GM18517 (cell line): ENCODE measurements around the gene WASF2.

Source experiments
- ATAC-seq: cut with Tn5 transposase; IDR thresholded peaks from one replicate; pipeline ENCODE4 v1.9.1; 2021; ENCODE audit warnings: mild to moderate bottlenecking, moderate library complexity; ENCODE audit not compliant: unreplicated experiment

WASF2 gene

GRCh38 chr1:27361044-27361402, 128.9 kb downstream of the WASF2 start:
- ATAC-seq, result no peak

- ATAC-seq, result no peak
Measured at GRCh38 chr1:27360159-27361043, 129.6 kb downstream of the WASF2 start.

GRCh38 chr1:27359822-27360158, 130.2 kb downstream of the WASF2 start:
- ATAC-seq, result no peak

GRCh38 chr1:27358928-27359313, 131.0 kb downstream of the WASF2 start:
- no peak for ATAC-seq

- no peak for ATAC-seq
Measured at GRCh38 chr1:27358038-27358927, 131.7 kb downstream of the WASF2 start.

- no peak for ATAC-seq
Measured at GRCh38 chr1:27357281-27358037, 132.5 kb downstream of the WASF2 start.

- no peak for ATAC-seq
Measured at GRCh38 chr1:27356619-27357280, 133.2 kb downstream of the WASF2 start.

GRCh38 chr1:27356277-27356618, 133.7 kb downstream of the WASF2 start:
- no peak for ATAC-seq

- ATAC-seq, result no peak
Measured at GRCh38 chr1:27355683-27356082, 134.3 kb downstream of the WASF2 start.
